HCT116 (cell line): ENCODE results near the gene GRM5.

Source experiments
- CTCF ChIP-seq, 3 experiments: fragments of 200-600 bp in 1 of 3; sonication (generic) in 1 of 3; IDR thresholded peaks in 2 of 3; conservative IDR thresholded peaks in 1 of 3; 2 replicates each; pipeline ENCODE4 v1.5.1; 2012 to 2017; ENCODE audit warnings: low read depth in 2 of 3, low read length in 2 of 3, antibody characterized with exemption in 1 of 3, borderline replicate concordance in 1 of 3, control low read depth in 1 of 3, mild to moderate bottlenecking in 1 of 3, mixed read lengths in 1 of 3, mixed run types in 1 of 3, moderate library complexity in 1 of 3; ENCODE audit not compliant: insufficient read depth in 1 of 3
- EZH2 ChIP-seq: fragments of 200-600 bp; sonication (generic); IDR thresholded peaks from 2 replicates; pipeline ENCODE4 v1.6.1; 2017; ENCODE audit warnings: antibody characterized with exemption, mixed run types
- POLR2A ChIP-seq: IDR thresholded peaks from 2 replicates; pipeline ENCODE4 v1.7.0; 2011; ENCODE audit warnings: borderline replicate concordance; ENCODE audit not compliant: insufficient read depth, insufficient read length; ENCODE audit errors: extremely low read depth
- POLR2AphosphoS5 ChIP-seq: IDR thresholded peaks from 2 replicates; pipeline ENCODE4 v1.6.1; 2011; ENCODE audit warnings: mild to moderate bottlenecking, low read depth, low read length, moderate library complexity
- RAD21 ChIP-seq: IDR thresholded peaks from 2 replicates; pipeline ENCODE4 v1.6.1; 2012; ENCODE audit warnings: low read depth, mild to moderate bottlenecking
- SP1 ChIP-seq: IDR thresholded peaks from 2 replicates; pipeline ENCODE4 v1.6.1; 2012; ENCODE audit warnings: low read depth
- TCF7L2 ChIP-seq: IDR thresholded peaks from 2 replicates; pipeline ENCODE4 v1.7.0; 2011; ENCODE audit warnings: borderline replicate concordance, inconsistent platforms; ENCODE audit not compliant: insufficient read depth, insufficient read length; ENCODE audit errors: extremely low read depth
- YY1 ChIP-seq: IDR thresholded peaks from 2 replicates; pipeline ENCODE4 v1.6.1; 2011; ENCODE audit warnings: low read length, low read depth, moderate library complexity, mild to moderate bottlenecking; ENCODE audit not compliant: insufficient replicate concordance; ENCODE audit errors: extremely low read depth
- ZBTB33 ChIP-seq: IDR thresholded peaks from 2 replicates; pipeline ENCODE4 v1.6.1; 2011; ENCODE audit warnings: mild to moderate bottlenecking, low read length, moderate library complexity; ENCODE audit not compliant: insufficient replicate concordance; ENCODE audit errors: extremely low read depth
- ZFX ChIP-seq: fragments of 450-650 bp; IDR thresholded peaks from 2 replicates; pipeline ENCODE4 v1.6.1; 2017

- TF ChIP-seq CTCF (IDR thresholded peaks at IDR 0.05 in 2 of 3, conservative IDR thresholded peaks at IDR 0.05 in 1 of 3; ENCODE audit: borderline replicate concordance in 1 of 3, insufficient read depth in 1 of 3, low read depth in 2 of 3, low read length in 2 of 3) (no peak), POLR2A (no peak), YY1 (no peak), EZH2 (no peak), POLR2AphosphoS5 (no peak), TCF7L2 (no peak), RAD21 (no peak), ZBTB33 (no peak), ZFX (no peak), SP1 (no peak)
Observed at GRCh38 chr11:88770475-88771079, 295.2 kb downstream of the GRM5 start.
